ENCODE measurements around the gene DLK2.
"Not testable (repeated sequence)": the region's sequence is repeated elsewhere in the genome, so short reads cannot be mapped to it uniquely, and the experiment has no call there.

DLK2 gene

DNA sequence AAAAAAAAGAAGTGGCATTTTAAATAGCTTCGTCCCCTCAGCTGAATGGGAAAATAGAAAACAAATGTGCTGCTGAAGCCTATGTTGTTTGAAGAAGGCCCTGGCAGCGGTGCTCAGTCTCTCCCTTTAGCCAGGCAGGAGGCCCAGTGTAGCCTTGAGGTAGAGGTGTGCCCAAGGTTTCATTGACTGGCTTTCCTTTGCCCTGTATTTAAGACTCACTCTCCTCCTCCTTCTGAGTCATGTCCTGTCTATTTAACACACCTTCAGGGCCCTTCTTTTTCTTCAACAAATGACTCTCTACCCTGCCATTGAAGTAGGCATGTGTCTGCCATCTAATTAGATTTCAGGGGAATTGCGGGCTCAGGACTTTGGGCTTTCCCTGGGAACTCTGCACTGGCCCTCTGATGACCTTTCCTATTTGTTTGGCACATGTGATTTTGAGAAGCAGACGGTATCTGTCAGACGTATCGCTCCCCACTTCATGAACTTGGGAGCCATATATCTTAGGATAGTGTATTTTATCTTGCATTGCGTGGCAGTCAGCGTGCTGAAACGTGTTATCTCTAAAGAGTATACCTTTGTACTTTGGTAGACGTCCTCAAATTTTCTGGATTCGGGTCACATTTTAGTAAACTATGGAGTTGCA, 26.4 kb upstream of the DLK2 start:
- DNase-seq (ENCODE audit: low read depth), result no peak

- no peak for DNase-seq (ENCODE audit: low read depth)
Measured at GRCh38 chr6:43481075-43481474, 25.7 kb upstream of the DLK2 start.

DNA sequence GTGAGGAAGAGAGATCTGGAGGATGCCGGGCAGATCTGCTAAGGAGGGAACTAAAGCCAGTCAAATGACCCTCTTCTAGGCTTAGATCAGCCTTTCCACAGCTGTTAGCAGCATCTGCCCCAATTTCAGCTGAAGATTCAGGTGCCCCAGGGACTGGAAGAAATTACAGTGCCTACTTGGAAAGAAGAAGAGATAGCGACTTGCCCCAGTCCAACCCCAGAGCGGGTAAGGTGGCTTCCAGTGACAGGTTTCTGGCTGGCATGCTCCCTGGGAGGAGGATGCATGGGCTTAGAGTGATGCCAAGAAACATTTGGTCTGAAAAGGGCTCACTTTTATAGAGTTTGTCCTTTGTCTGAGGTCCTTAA, 22.6 kb upstream of the DLK2 start:
- no peak for DNase-seq (ENCODE audit: low read depth)

DNA sequence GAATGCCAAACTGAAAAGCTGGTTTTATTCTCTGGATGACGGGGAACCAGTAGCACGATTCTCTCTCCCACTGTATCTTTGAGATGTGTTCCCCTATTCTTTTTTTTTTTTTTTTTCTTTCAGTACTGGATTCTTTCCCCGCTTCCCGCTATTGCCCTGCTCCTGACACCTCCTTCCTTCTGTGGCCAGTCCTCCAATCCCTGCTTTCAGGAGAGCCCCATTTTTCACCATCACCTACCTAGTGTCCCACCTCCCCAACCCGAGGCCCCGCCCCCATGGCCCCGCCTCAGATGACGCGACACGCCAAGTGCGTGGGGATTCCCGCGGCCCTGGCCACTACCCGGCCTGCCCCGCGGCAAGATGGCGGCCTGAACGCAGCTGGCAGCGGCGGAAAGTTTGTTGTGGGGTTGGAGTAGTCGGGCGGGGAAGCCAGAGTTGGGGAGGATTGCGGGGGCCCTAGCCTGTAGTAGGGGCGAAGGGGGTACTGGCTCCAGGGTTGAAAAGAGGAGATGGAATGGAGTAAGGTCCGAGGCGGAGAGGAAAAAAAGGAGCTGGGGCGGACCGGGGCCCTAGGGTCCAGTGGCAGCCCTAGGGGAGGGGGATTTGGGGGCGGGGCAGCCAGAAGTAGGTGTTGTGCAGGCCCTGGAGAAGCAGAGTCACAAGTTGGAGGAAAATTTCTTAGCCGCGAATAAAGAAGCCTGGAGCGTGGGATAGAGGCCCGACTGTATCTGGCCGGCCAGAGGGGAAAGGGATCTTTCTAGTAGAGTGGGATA, 22.1 kb upstream of the DLK2 start, which contains the start of gene TJAP1:
Gene TJAP1, plus strand, starts transcription at position 336 of the 773 bp plus-strand sequence. CDS start 21,432 bp downstream, outside the sequence.
- DNase-seq (ENCODE audit: low read depth), result peak; percentile 98

GRCh38 chr6:43476746-43477145, 21.4 kb upstream of the DLK2 start:
- DNase-seq (ENCODE audit: low read depth), result no peak

DNA sequence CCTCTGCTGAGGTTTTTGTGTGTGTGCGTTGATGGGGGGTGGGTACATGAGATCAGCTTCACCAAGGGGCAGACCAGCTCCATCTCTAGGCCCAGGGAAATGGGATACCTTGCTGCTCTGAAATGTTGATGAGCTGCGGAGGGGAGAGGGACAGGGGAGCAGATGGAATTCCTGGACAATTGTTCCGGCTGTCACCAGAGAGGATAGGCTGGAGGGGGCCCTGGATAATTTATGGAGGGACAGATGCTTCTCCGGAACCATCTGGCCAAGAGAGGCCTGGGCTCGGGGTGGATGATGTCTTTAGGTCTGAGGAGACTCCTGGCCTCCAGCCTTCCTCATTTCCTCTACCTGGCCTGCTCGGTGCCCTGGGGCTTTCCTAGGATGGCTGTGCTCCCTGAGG, 20.2 kb upstream of the DLK2 start:
- no peak for DNase-seq (ENCODE audit: low read depth)

DNA sequence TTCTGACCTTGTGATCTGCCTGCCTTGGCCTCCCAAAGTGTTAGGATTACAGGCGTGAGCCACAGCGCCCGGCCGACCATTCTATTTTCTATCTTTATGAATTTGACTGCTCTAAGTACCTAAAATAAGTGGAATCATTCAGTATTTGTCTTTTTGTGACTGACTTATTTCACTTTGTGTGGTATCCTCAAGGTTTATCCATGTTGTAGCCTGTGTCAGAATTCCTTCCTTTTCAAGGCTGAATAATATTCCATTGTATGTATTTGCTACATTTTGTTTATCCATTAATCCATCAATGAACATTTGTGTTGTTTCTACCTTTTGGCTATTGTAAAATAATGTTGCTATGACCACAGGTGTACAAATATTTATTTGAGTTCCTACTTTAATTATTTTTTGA, 17.2 kb upstream of the DLK2 start:
- DNase-seq (ENCODE audit: low read depth), result no peak

- DNase-seq (ENCODE audit: low read depth), result no peak
Measured at GRCh38 chr6:43471399-43471798, 16.1 kb upstream of the DLK2 start.

- DNase-seq (ENCODE audit: low read depth), result no peak
Measured at GRCh38 chr6:43469947-43470346, 14.6 kb upstream of the DLK2 start.

GRCh38 chr6:43468748-43469681, 13.7 kb upstream of the DLK2 start:
- no peak for DNase-seq (ENCODE audit: low read depth)

DNA sequence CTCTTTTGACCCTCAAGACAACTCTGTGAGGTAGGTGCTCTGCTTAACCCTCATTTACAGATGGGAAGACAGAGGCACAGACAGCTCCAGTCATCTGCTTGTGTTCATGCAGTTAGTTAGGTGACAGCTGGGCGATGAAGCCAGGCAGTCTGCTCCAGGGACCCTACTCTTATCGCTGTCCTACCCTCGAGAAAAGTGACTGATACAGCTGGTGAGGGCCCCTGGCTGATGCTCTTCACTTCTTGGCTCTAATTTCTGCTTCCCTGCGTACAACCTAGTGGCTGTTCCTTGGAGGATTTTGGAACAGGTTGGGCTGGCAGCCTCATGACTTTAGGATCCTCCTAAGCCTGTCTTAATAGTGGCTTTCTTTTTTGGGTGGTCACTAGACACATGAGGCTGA, 12.9 kb upstream of the DLK2 start:
- no peak for DNase-seq (ENCODE audit: low read depth)

GRCh38 chr6:43467752-43468151, 12.4 kb upstream of the DLK2 start:
- DNase-seq (ENCODE audit: low read depth), result no peak

GRCh38 chr6:43467265-43467664, 11.9 kb upstream of the DLK2 start:
- DNase-seq (ENCODE audit: low read depth), result not testable (repeated sequence)

- DNase-seq (ENCODE audit: low read depth), result no peak
Measured at GRCh38 chr6:43465948-43466347, 10.6 kb upstream of the DLK2 start.

- no peak for DNase-seq (ENCODE audit: low read depth)
Measured at GRCh38 chr6:43464337-43464736, 9.0 kb upstream of the DLK2 start.

GRCh38 chr6:43461936-43462335, 6.6 kb upstream of the DLK2 start:
- no peak for DNase-seq (ENCODE audit: low read depth)

DNA sequence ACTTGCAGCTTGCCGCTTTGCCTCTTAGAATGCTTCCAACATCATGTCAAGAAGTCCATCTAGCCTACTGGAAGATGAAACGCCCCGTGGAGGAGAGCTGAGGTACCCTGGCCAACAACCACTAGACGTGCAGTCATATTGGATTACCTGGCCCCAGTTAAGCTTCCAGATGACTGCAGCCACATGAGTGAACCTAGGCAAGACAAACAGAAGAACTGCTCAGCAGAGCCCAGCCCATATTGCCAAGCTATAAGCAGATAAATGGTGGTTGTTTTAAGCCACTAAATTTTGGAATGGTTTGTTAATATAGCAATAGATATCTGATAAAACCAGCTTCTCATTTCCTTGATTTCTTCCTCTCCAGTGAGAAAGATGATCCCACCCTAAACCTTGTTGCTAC, 4.7 kb upstream of the DLK2 start:
- no peak for DNase-seq (ENCODE audit: low read depth)

DNA sequence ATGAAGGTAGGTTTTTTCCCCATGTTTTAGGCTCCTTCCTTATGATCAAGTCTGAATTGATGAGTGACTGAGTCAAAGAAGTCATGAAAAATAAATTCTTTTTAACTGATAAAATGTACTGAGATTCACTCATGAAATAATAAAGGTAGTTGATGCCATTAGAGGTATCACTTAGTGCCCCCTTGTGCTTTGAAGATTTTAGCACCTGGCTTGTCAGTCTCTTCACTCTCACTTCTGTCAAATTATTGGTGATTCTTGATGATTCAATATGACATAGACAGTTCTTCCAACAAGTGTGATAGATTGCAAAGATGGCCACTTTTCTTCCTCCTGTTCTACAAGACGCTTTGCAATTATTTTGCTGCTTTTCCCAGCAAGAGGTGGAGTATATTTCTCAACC, 4.2 kb upstream of the DLK2 start:
- DNase-seq (ENCODE audit: low read depth), result no peak

- DNase-seq (ENCODE audit: low read depth), result not testable (repeated sequence)
Measured at GRCh38 chr6:43458154-43458553, 2.8 kb upstream of the DLK2 start.

DNA sequence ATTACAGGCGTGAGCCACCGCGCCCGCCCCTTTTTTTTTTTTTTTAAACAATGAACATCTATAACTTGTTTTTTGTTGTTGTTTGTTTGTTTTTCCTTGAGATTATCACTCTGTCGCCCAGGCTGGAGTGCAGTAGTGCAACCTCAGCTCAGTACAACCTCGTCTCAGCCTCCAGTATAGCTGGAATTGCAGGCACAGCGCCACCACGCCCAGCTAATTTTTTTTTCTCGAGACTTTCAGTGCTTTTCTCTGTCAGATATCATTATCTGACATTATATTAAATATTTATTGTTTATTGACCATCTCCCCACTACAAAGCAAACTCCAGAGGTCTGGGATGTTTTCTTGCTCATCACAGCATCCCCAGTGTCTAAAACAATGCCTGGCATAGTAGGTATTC, 2.3 kb upstream of the DLK2 start:
- DNase-seq (ENCODE audit: low read depth), result no peak

GRCh38 chr6:43454696-43455530, 435 bp downstream of the DLK2 start:
- peak; percentile 24 for DNase-seq (ENCODE audit: low read depth)

DNA sequence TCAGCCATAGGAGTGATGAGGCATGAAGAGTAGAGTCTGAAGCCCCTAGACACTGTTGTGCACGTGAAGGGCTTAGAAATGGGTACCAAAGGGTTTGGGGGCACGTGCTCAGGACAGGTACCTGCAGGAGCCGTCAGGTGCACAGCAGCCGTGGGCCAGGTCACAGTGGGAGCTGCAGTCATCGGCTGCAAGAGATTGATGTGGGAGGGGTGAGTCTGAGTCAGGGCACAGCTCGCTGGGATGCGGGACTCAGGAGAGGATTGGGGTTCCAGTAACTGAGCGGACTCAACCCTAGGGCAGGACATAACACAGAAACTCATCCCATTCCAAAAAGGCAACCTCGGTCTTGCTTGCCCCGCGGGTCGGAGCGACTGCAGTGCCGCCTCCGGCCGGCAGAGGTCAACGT, 1.1 kb downstream of the DLK2 start:
- peak; percentile 58 for DNase-seq (ENCODE audit: low read depth)

All from activated T-cell treated with anti-CD3 and anti-CD28 coated beads for 1 hour (primary cell).